ENCODE measurements around the gene LEMD3. TPM values are rescaled to one million over a fixed set of nuclear protein-coding genes. Genes with fewer than 3 reads are reported as not detected.

Gene LEMD3
- polyA plus RNA-seq, 3 donors = 5.5 to 9.5 (median 6.0) TPM

DNA sequence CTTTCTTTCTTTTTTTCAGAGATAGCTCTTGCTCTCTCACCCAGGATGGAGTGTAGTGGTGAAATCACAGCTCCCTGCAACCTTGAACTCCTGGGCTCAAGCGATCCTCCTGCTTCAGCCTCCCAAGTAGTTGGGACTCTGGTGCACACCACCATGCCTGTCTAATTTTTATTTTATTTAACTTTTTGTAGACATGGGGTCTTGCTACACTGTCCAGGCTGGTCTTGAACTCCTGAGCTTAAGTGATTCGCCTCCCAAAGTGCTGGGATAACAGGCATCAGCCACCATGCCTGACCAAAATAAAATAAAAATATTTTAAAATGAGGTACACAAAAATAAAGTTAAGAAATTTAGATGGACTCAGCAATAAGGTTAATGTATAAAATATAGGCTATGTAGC lies 5.1 kb upstream of the LEMD3 start:
- no peak overlapping the region for H3K27ac ChIP-seq (ENCODE audit: low read depth, low read length)
- WGBS, 3 donors = 95 to 99% (median 95%) methylated on average over 2 of the region's 2 CpGs

DNA sequence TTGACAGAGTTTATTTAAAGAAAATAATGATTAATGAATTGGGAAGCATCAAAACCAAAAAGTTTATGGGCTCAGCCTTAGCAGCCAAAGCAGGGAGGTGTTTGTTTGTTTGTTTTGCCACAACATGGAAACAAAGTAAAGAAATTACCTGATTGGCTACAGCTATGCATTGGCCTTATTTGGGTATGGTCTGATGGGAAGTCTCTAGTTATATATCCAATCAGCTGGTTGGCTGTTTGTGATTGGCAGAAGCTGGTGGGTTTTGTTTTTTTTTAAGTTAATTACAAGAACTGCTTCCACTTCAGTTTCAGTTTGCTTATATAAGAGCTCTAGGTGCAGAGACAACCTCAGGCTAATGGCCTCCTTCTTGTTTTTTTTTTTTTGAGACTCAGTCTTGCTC lies 4.6 kb upstream of the LEMD3 start:
- no peak overlapping the region for H3K27ac ChIP-seq (ENCODE audit: low read depth, low read length)

DNA sequence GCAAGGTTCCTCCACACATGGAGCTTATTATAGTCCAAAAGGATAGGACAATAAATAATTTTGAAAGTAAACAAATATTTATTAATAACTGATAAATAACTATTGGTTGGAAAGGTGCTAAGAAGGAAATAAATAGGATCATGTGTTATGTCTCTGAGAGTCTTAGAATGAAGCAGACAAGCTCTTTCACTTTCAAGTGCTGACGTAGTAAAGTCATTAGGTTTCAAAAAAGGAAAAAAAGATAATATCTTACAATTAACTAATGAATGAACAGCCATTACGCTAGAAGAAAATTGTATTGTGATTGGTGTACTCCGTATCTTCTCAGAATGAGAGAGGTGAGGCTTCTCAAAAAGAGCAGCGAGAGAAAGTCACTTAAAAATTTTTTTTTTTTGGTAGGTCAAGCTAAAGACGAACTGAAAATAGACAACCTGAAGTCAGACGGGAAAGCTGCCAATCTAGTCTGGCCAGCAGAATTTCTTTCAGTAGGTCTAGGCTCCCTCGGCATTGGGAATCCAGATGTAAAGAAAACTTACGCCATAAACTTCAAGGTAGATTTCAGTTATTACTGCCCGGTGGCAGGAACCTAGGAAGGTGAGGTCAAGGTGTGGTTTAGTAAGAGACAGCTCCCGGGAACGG lies 583 bp upstream of the LEMD3 start:
- H3K27ac ChIP-seq (ENCODE audit: low read depth, low read length) = peak overlapping the region; percentile 11
- 7 to 13% (median 9%) methylated on average over 11 of the region's 11 CpGs for WGBS, 3 donors

DNA sequence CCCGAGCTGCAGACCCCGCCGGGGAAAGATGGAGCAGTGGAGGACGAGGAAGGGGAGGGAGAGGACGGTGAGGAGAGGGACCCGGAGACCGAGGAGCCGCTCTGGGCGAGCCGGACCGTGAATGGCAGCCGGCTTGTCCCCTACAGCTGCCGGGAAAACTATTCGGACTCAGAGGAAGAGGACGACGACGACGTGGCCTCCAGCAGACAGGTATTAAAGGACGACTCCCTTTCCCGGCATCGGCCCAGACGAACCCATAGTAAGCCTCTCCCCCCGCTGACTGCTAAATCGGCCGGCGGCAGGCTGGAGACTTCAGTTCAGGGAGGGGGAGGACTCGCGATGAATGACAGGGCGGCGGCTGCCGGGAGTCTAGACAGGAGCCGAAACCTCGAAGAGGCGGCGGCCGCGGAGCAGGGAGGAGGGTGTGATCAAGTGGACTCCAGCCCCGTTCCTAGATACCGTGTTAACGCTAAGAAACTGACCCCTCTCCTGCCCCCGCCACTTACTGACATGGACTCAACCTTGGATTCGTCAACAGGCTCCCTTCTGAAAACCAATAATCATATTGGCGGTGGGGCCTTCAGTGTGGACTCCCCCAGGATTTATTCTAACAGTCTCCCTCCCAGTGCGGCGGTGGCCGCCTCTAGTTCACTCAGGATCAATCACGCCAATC lies 962 bp downstream of the LEMD3 start:
- 1% methylated on average over 46 to 47 of the region's 47 CpGs for WGBS, 3 donors
- no peak overlapping the region for H3K27ac ChIP-seq (ENCODE audit: low read depth, low read length)

DNA sequence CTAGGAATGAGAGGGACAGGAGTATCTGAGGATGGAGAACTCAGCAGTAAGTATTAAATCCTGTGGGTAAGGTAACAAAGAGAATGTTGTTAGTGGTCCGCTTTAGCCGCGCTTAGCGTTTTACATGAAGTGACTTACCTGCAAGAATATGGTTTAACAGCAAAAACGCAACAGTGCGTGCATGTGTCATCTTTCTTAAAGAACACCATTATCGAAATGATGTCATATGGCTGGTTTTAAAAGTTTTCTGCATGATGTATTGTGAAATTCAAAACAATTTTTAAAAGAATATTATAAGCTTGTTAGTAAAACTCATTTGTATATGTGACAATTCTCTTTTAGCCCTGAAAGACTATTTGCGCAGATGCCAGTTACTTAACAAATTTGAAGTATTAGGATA lies 1.7 kb downstream of the LEMD3 start:
- WGBS, 3 donors = 34 to 65% (median 65%) methylated on average over 8 of the region's 8 CpGs

DNA sequence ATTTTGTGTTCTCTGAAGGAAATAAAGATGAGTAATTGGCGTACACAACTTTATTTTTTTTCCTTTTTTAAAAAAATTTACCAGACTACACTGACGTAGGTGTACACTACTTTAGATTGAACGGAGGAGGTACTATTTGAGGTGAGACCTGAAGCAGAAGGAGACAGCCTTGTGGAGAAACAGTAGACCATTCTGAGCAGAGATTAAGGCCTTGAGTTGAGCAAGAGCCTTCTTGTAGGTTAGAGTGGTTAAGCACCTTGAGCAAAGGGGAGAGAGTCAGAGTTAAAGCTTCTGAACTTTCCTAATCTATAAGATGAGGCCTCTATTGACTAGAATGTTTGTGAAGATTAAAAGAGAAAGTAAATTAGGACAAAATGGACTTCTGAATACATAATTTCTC lies 2.5 kb downstream of the LEMD3 start:
- H3K27ac ChIP-seq (ENCODE audit: low read depth, low read length) = no peak overlapping the region
- 36 to 58% (median 57%) methylated on average over 3 of the region's 3 CpGs for WGBS, 3 donors

More for the DNA sequence above, 1.7 kb downstream of the LEMD3 start:
- no peak overlapping the region for H3K27ac ChIP-seq (ENCODE audit: low read depth, low read length)

DNA sequence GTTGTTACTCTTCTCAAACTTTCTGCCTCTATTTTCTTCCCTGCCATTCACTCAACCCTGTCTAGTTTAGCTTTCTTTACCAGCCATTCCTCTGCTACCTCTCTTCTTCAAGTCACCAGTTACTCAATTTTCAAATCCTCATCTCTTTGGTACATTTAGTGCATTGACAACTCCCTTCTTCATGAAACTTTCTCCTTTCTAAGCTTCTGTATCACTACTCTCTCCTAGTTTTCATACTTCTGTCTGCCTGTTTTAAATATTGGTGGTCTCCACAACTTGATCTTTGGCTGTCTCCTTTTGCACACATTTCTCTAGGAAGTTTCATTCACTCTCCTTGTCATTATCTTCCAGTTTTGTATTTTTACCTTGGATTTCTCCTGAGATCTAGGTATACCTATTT lies 6.0 kb downstream of the LEMD3 start:
- no peak overlapping the region for H3K27ac ChIP-seq (ENCODE audit: low read depth, low read length)

DNA sequence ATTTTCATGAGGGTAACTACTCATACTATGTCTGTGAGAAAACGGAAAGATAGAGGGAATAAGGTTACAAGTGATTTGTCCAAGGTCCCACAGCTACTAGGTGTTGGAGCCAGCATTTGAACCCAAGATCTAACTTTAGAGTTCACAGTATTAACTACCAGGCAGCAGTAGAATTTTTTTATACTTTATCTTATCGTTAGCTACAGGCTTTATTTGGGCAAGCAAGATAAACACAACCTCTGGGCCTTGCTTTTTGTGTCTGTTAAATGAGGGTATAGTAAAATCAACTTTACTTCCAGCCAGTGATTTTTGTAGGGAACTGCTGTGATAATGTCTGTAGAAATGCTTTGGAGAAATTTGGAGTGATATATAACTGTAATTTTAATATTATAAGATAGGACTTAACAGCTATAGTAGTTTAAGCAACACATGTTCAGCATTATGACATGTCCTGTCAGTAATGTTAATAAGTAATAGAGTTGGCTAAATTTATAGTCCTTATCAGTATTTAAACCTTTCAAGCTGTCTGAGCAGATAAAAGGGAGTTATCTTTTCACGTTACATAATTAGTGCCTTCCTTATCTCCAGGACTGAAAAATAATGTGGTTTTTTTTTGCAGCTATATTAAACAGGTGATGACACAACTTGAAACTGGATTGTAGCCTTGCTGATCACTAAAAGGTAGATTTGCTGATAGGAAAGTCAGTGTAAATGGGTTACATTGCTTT lies 12.8 kb downstream of the LEMD3 start:
- WGBS, 3 donors = 35 to 85% (median 80%) methylated on average over 3 of the region's 3 CpGs
- H3K27ac ChIP-seq (ENCODE audit: low read depth, low read length) = no peak overlapping the region

DNA sequence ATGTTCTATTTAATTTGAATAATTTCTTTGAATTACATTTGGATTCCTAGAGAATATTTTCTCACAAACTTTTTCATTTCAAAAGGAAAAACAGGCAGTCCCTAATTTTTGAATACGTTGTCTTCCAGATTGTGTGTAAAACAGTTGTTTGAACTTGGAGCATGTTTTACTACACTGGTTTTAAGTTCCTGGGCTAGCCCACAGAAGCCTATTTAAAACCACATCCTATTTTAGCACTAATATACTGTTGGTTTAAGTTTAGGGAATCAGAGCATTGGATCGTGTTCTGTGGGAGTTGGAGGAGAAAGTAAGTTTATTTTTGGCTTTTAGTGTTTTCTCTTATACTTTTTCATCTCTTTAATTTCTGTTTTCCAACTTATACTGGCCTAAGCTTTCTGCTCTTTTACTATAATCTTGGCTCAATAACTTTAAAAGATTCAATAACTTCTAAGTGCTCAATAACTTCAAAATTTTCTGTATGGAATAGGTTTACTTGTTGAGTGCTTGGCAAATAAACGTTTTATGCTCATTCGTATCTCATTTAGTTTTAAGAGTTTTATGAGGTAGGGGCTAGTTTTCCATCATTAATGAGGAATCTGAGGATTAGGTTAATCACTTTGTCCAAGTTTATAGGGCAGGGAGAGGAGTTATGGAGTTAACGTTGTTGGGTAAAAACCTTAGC lies 14.9 kb downstream of the LEMD3 start:
- WGBS, 3 donors = 76 to 91% (median 80%) methylated on average over 5 of the region's 5 CpGs
- H3K27ac ChIP-seq (ENCODE audit: low read depth, low read length) = no peak overlapping the region

DNA sequence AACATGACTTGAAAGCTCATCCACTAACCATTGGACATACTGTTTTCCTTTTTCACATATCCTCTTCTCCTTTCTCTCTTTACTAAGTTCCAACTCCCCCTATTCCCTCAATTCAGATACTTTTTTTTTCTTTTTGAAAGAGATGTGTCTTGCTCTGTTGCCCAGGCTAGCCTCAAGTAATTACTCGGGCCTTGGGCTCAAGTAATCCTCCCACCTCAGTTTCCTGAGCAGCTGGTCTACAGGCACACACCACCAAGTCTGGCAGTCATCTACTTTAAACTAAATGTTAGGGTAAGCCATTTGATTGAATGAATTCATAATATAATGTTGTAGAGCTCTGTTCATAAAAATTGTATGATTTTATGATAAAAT lies 15.5 kb downstream of the LEMD3 start:
- H3K27ac ChIP-seq (ENCODE audit: low read depth, low read length) = no peak overlapping the region
- WGBS, 3 donors = 78 to 86% (median 81%) methylated on average over 1 of the region's 1 CpG

DNA sequence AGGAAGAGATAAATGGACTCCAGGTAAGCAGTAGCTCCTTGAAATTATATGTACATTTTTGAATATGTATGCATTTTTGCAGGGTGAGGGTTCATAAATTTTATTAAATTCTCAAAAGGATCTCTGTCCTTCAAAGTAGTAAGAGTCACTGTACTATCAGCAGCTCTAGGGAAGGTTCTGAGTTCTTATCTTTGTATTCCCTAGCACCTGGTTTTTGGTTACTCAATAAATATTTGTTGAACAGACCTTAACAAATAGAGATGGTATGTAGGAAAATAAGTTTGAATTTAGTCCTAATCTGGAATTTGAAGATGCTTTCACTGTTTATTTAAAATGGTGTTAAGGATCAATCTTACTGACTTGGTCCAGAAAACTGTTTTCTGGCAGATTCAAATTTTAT lies 18.3 kb downstream of the LEMD3 start:
- no peak overlapping the region for H3K27ac ChIP-seq (ENCODE audit: low read depth, low read length)

DNA sequence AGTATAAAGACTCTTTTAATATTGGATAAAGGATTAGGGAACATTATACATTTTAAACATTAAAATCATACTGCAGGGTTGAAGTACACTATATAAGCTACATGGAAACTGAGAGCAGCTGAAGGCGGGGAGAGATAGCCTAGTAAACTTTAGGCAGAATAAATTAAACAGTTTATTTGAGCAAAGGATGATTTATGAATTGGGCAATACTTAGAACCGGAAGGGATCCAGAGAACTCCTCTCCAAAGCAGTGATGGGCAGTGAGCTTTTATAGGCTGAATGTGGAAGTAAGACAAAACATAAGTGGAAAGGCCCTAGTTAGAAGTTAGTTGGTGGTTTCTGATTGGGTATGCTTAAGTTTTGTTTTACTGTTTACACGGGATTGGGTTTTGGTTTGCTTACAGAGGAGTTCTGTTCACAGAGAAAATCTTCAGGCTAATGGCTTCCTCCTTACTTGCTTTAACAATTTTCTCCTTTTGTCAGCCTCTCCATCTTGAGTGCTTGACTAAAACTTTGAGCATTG lies 18.9 kb downstream of the LEMD3 start:
- 71 to 85% (median 79%) methylated on average over 3 of the region's 3 CpGs for WGBS, 3 donors

DNA sequence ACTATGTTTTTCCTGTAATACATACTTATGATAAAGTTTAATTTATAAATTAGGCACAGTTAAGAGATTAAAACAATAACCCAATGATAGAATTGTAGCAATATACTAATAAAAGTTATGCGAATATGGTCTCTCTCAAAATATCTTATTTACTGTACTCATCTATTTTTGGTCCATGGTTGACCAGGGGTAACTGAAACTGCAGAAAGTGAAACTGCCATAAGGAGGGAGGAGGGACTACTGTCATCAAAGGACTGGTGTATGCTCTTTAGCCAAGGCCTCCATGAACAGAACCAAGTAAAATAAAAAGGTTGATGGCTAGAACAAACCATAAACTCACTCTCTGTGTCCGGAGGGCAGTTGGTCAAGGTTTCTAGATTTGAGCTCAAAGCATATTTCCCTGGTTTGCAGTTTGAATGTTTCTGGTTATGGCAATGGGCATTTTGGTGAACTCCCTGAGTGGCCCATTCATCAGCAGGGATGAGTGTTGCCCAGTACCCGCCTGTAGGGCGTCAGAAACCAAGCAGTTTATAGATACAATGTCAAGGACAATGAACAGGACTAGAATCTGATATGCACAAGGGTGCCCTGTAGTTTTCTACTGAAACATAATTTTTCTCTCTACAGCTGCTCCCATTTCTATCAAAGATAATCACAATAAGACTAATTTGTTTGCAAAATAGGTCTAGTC lies 19.8 kb downstream of the LEMD3 start:
- no peak overlapping the region for H3K27ac ChIP-seq (ENCODE audit: low read depth, low read length)
- 88 to 93% (median 90%) methylated on average over 4 of the region's 4 CpGs for WGBS, 3 donors

More for the DNA sequence above, 18.9 kb downstream of the LEMD3 start:
- H3K27ac ChIP-seq (ENCODE audit: low read depth, low read length) = no peak overlapping the region

DNA sequence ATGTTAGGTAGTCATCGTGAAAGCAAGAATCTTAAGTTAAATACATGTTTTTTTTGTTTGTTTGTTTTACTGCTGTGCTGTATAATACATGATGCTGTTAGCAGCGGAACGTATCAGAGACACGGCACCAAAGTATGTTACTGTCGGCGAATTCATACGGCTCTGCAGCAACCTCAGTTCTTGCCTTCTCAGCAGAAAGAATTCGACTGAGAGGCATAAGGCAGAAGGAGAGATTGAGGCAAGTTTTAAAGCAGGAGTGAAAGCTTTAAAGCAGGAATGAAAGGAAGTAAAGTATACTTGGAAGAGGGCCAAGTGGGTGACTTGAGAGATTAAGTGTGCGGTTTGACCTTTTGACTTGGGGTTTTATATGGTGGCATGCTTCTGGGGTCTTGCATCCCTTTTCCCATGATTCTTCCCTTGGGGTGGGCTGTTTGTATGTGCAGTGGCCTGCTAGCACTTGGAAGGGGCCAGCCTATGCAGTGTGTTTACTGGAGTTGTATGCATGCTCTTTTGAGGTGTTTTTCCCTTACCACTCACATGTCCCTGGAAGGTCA lies 23.7 kb downstream of the LEMD3 start:
- 53 to 66% (median 60%) methylated on average over 9 of the region's 9 CpGs for WGBS, 3 donors
- H3K27ac ChIP-seq (ENCODE audit: low read depth, low read length) = no peak overlapping the region

DNA sequence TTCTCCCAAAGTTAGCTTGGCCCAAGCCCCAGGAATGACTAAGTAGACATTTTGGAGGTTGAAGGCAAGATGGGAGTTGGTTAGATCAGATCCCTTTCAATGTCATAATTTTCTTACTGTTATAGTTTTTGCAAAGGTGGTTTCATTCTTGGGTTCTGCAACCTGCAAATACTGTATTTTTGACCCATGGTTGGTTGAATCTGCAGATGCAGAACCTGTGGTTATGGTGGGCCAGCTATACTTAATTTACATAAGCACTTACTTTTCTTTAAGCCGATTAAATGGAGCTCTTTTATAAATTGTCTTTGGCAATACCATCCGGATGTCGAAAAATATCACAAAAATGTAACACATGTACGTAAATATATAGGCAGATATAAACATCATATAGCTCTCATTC lies 25.6 kb downstream of the LEMD3 start:
- H3K27ac ChIP-seq (ENCODE audit: low read depth, low read length) = no peak overlapping the region
- 96 to 97% (median 97%) methylated on average over 4 of the region's 4 CpGs for WGBS, 3 donors

DNA sequence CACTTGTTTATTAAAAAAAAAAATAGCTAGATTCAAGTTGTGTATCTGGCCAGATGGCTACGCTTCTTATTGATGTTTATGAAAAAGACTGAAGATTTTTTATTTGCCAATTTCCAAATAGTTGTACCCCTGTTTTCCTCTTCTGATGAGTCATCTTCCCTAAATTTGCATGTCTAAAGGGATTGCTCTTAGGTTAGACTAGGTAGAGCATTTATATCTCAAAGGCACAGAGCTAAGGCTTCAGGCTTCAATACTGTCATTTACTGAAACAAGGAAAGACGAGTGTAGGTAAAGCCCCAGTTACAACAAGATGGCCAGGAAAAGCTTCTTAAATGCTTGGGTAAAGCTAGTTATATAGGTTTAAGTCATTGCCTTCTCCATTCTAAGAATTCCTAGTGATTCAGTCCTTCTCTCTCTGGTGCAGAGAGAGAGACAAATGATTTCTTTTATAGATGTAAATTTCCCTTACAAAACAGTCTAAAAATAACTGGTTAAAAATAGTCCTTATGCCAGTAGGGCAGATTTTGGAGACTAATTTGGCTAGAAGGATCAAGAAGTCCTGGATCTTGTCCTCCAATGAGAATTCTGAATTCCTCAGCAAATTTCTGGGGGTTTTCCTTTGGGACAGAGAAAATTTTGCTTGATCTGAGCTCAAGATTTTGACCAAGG lies 26.1 kb downstream of the LEMD3 start:
- H3K27ac ChIP-seq (ENCODE audit: low read depth, low read length) = no peak overlapping the region

DNA sequence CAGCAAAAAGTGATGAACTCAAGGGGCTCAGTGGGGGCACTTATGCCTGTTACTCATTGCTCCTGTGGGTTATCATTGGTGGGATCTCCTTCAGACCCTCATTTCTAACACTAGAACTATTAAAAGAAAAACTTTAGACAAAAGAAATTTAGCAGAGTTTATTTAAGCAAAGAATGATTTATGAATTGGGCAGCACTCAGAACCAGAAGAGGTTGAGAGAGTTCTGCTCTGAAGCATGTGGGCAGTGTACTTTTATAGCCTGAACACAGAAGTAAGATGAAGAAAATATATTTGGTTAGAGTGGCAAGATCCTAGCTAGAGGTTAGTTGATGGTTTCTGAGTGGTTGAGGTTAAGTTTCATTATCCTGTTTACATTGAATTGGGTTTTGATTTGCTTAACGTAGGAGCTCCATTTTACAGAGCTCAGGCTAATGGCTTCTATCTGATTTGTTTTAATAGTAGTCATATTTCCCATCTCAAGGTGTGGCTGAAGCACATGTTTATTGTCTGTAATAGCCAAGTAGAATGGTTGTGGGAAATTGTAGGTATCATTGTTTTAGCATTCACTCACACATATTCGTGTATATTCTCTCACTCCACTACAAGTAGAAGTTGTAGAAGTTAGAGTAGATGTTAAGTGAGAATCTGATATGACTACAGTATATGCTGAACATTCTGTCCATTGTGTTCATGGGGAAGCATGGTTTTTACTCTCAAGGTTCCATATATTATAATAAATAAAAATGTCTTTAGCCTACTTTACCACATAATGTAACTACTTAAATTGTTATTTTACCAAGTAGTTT lies 27.6 kb downstream of the LEMD3 start:
- no peak overlapping the region for H3K27ac ChIP-seq (ENCODE audit: low read depth, low read length)
- 85 to 90% (median 87%) methylated on average over 2 of the region's 2 CpGs for WGBS, 3 donors

More for the DNA sequence above, 26.1 kb downstream of the LEMD3 start:
- 95 to 97% (median 96%) methylated on average over 2 of the region's 2 CpGs for WGBS, 3 donors

Data from adipose tissue (tissue), 3 donors.